GM12878 (cell line): Measurements from ENCODE around the gene SPTBN2. TPM values are rescaled to one million over a fixed set of nuclear protein-coding genes. Genes with fewer than 3 reads are reported as not detected.

Source experiments
- ATAC-seq: fragments of 200-7000 bp; cut with Tn5 transposase; 3 replicates; pipeline ENCODE4 v1.9.1; 2020; ENCODE audit warnings: mild to moderate bottlenecking, moderate library complexity
- BruUV-seq: library from RNA; stranded (reverse); fragments of 400-500 nt; replicated peaks from 2 replicates; lab custom pipeline; 2021; lab: Mats Ljungman, UMichigan
- CTCF ChIA-PET: fragments of 300-600 bp; sonication (Branson Sonifier 250); formaldehyde crosslinking; extraction: SDS; loops from one replicate; lab custom pipeline; 2021; ENCODE audit warnings: inconsistent platforms; lab: Yijun Ruan, JAX
- POLR2A ChIA-PET: fragments of 350-600 bp; formaldehyde crosslinking; extraction: SDS; loops from one replicate; lab custom pipeline; 2021; ENCODE audit warnings: inconsistent platforms; lab: Charles Lee
- RAD21 ChIA-PET: fragments of 300-600 bp; sonication (Branson Sonifier 250); formaldehyde crosslinking; loops from one replicate; lab custom pipeline; 2023; ENCODE audit warnings: antibody characterized with exemption; ENCODE audit not compliant: unreplicated experiment; lab: Charles Lee
- SMC1A ChIA-PET: fragments of 300-600 bp; sonication (Branson Sonifier 250); formaldehyde crosslinking; loops from one replicate; lab custom pipeline; 2023; ENCODE audit not compliant: unreplicated experiment, uncharacterized antibody; lab: Charles Lee
- DNase-seq: peaks from one replicate; pipeline ENCODE4 v3.0.0-alpha.2; 2011; ENCODE audit warnings: low read depth, low spot score
- FAIRE-seq: peaks from 3 replicates; lab custom pipeline; 2011; peaks lifted over from hg19 to GRCh38; lab: Jason Lieb, UNC
- H2AFZ ChIP-seq: 2 replicates; pipeline ENCODE4 v1.6.0; 2011; ENCODE audit warnings: low read depth, low read length, control low read depth; ENCODE audit not compliant: control insufficient read depth
- H3K27ac ChIP-seq: 2 replicates; pipeline ENCODE4 v1.5.1; 2011; ENCODE audit warnings: control low read depth; ENCODE audit not compliant: control insufficient read depth, insufficient read depth
- H3K27me3 ChIP-seq, 2 experiments: replicated peaks in 1 of 2; 2 replicates each; pipeline versions ENCODE4 v1.6.0 to v1.6.1; 2011; ENCODE audit warnings: low read length in 1 of 2; ENCODE audit not compliant: control insufficient read depth in 2 of 2, insufficient read depth in 2 of 2
- H3K36me3 ChIP-seq, 2 experiments: 2 replicates each; pipeline ENCODE4 v1.5.1; 2011; ENCODE audit warnings: low read length in 1 of 2; ENCODE audit not compliant: control insufficient read depth in 2 of 2, insufficient read depth in 2 of 2
- H3K4me1 ChIP-seq: 2 replicates; pipeline ENCODE4 v1.6.1; 2011; ENCODE audit warnings: mild to moderate bottlenecking, low read length, moderate library complexity, mixed read lengths; ENCODE audit not compliant: control insufficient read depth, insufficient read depth
- H3K4me2 ChIP-seq: 2 replicates; pipeline ENCODE4 v1.6.0; 2011; ENCODE audit warnings: control low read depth; ENCODE audit not compliant: control insufficient read depth, insufficient read depth
- H3K4me3 ChIP-seq: fragments of 200-600 bp; sonication (generic); 2 replicates; pipeline ENCODE4 v1.5.1; 2016
- H3K79me2 ChIP-seq: 2 replicates; pipeline ENCODE4 v1.6.0; 2011; ENCODE audit warnings: low read length; ENCODE audit not compliant: control insufficient read depth, insufficient read depth
- H3K9ac ChIP-seq: 2 replicates; pipeline ENCODE4 v1.8.0; 2011; ENCODE audit warnings: low read length, control low read depth, mixed read lengths; ENCODE audit not compliant: control insufficient read depth, insufficient read depth
- H3K9me3 ChIP-seq: replicated peaks from 3 replicates; pipeline ENCODE4 v1.5.1; 2011; ENCODE audit warnings: mild to moderate bottlenecking, low read length; ENCODE audit not compliant: control insufficient read depth, insufficient read depth
- H4K20me1 ChIP-seq: 2 replicates; pipeline ENCODE4 v1.6.0; 2011; ENCODE audit not compliant: control insufficient read depth, insufficient read depth
- ASH2L ChIP-seq: fragments of 300-600, 200-600 bp; sonication (generic); IDR thresholded peaks from 2 replicates; pipeline ENCODE4 v1.6.1; 2017; ENCODE audit warnings: low read depth, mild to moderate bottlenecking, borderline replicate concordance
- BACH1 ChIP-seq: fragments of 450-650 bp; IDR thresholded peaks from 2 replicates; pipeline ENCODE4 v1.6.1; 2017; ENCODE audit warnings: mild to moderate bottlenecking, borderline replicate concordance
- CBX3 ChIP-seq: fragments of 200-600 bp; sonication (generic); IDR thresholded peaks from 2 replicates; pipeline ENCODE4 v1.6.1; 2016; ENCODE audit warnings: low read depth, borderline replicate concordance
- CHD1 ChIP-seq: IDR thresholded peaks from 2 replicates; pipeline ENCODE4 v1.6.1; 2012; ENCODE audit warnings: low read depth, low read length, improper control_type of control experiment
- EED ChIP-seq: sonication (generic); IDR thresholded peaks from 2 replicates; pipeline ENCODE4 v1.6.1; 2016; ENCODE audit warnings: antibody characterized with exemption, low read depth
- FOXM1 ChIP-seq: IDR thresholded peaks from 2 replicates; pipeline ENCODE4 v1.6.1; 2012; ENCODE audit warnings: low read depth, mild to moderate bottlenecking, inconsistent platforms, low read length, moderate library complexity
- JUNB ChIP-seq: IDR thresholded peaks from 2 replicates; pipeline ENCODE4 v1.6.1; 2016; ENCODE audit warnings: antibody characterized with exemption, mild to moderate bottlenecking
- NRF1 ChIP-seq: conservative IDR thresholded peaks from 2 replicates; pipeline ENCODE4 v1.6.1; 2011; ENCODE audit warnings: mild to moderate bottlenecking, low read depth, low read length, improper control_type of control experiment
- SMAD5 ChIP-seq: IDR thresholded peaks from 2 replicates; pipeline ENCODE4 v1.6.1; 2016; ENCODE audit warnings: antibody characterized with exemption, low read depth
- SP1 ChIP-seq: IDR thresholded peaks from one replicate; pipeline ENCODE4 v1.6.1; 2011; ENCODE audit warnings: low read depth, low read length
- WGBS: methylation state at CpG from one replicate; pipeline ENCODE4 v1.1.6; 2016; ENCODE audit warnings: low lambda C conversion rate; ENCODE audit not compliant: insufficient replicate concordance, insufficient coverage; ENCODE audit errors: missing lambda C conversion rate; 5-methylcytosine and 5-hydroxymethylcytosine counted together
- in situ Hi-C: fragments of 300-500 bp; cut with MboI; formaldehyde crosslinking; loops from 9 replicates; pipeline ENCODE4 v1.14.3; 2018; ENCODE audit warnings: mixed read lengths
- intact Hi-C: fragments of 100-400 bp; cut with micrococcal nuclease; formaldehyde crosslinking; loops from one replicate; pipeline ENCODE4 v1.14.2; 2022; ENCODE audit not compliant: unreplicated experiment
- polyA plus RNA-seq, 11 experiments: library from polyadenylated mRNA; depleted of rRNA in 4 of 11; unstranded in 6 of 11; stranded (reverse) in 5 of 11; fragments of >200 nt; fragmentation: Nextera tagmentation in 4 of 11; fragmentation: Illumina TruSeq in 1 of 11; extraction: Ambion mirVana in 4 of 11; extraction: Trizol in 1 of 11; gene quantifications; 1 replicate in 1 of 11; 2 replicates in 10 of 11; pipeline versions ENCODE4 v1.2.1 to v1.2.3, GENCODE V29; 2011 to 2016; ENCODE audit warnings: inconsistent platforms in 2 of 11, missing spikeins in 2 of 11, low read depth in 1 of 11
- total RNA-seq, 4 experiments: library from RNA; depleted of rRNA in 3 of 4; stranded (reverse); fragments of >200 nt in 3 of 4; fragmentation: Illumina TruSeq in 1 of 4; extraction: Trizol in 1 of 4; gene quantifications; 2 replicates each; pipeline versions ENCODE4 v1.2.1 to v1.2.3, GENCODE V29; 2013 to 2021
- TF ChIP-seq, protein P1 (sequence below): IDR thresholded peaks from 2 replicates; pipeline ENCODE4 v1.6.1; 2011; ENCODE audit warnings: low read depth, mild to moderate bottlenecking, low read length, moderate library complexity, borderline replicate concordance; ENCODE audit errors: extremely low read depth

Gene SPTBN2
- total and polyA plus RNA-seq, 10 of the 15 experiments (the other 5 are each of a cell fraction or from before 2014, with no cell fraction given), result 0.38 to 1.0 (median 0.69) TPM; not detected in 5

DNA sequence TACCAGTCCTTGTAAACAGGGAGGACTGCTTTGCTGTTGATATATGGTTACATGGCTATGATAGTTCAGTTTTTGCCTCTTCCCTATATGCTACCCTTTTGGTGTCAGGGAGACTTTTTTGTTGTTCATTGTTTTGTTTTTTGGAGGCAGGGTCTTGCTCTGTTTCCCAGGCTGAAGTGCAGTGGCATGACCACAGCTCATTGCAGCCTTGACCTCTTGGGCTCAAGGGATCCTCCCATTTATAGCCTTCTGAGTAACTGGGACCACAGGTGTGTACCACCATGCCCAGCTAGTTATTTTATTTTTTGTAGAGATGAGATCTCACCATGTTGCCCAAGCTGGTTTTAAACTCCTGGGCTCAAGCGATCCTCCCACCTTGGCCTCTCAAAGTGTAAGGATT lies 38.6 kb upstream of the SPTBN2 start:
- RAD21 ChIA-PET, result interaction anchor here (1.5 kb wide), 1 partner anchor 67 kb away, joined by 3 read pairs; no protein-coding TSS in a partner anchor
- Histone ChIP-seq H4K20me1 (no peaks in the 10 kb centered on the region), H3K4me1 (no peaks in the 10 kb centered on the region), H3K9me3 (no peaks in the 10 kb centered on the region), H3K79me2 (no peaks in the 10 kb centered on the region), H3K27me3 (no peaks in the 10 kb centered on the region), H3K4me3 (no peak overlapping the region), H3K4me2 (no peak overlapping the region), H2AFZ (no peak overlapping the region), H3K9ac (no peak overlapping the region), H3K27ac (no peak overlapping the region), H3K36me3 (no peaks in the 10 kb centered on the region)
- CTCF ChIA-PET, result interaction anchor here (0.7 to 1.4 kb wide), 3 partner anchors 23 to 72 kb away, joined by 3 to 6 read pairs (median 3); no protein-coding TSS in a partner anchor
- TF ChIP-seq EED (no peak), JUNB (no peak), NRF1 (no peak), SMAD5 (no peak), CHD1 (no peak), SP1 (no peak), CBX3 (no peak), BACH1 (no peak), FOXM1 (no peak), ASH2L (no peak)
- TF ChIP-seq, protein P1, sequence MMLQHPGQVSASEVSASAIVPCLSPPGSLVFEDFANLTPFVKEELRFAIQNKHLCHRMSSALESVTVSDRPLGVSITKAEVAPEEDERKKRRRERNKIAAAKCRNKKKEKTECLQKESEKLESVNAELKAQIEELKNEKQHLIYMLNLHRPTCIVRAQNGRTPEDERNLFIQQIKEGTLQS, result no peak
- POLR2A ChIA-PET, result interaction anchor here (2.0 kb wide), 1 partner anchor 33 kb away, joined by 4 read pairs; no protein-coding TSS in a partner anchor
- DNase-seq (no peak), ATAC-seq (no peak), FAIRE-seq (no peak)
- WGBS, result 100% methylated on average over 1 of the region's 1 CpG
- in situ Hi-C loops, result no loop called here
- SMC1A ChIA-PET, result interaction anchor here (0.8 to 2.5 kb wide), 4 partner anchors 10 to 232 kb away, joined by 3 to 7 read pairs (median 4); no protein-coding TSS in a partner anchor
- intact Hi-C loops, result no loop called here
- BruUV-seq, result no TSS peak
